Stimulated activated CD8-positive, alpha-beta memory T cell treated with anti-CD3 and anti-CD28 coated beads, Interleukin-4, amount 100 ng/mL, for 24 hours (primary cell): ENCODE results near the gene CAMKK1.
A peak's percentile ranks its signal among the peaks of the same experiment; 100 is the strongest.
"Not testable (repeated sequence)": the region's sequence is repeated elsewhere in the genome, so short reads cannot be mapped to it uniquely, and the experiment has no call there.

Experiments used
- DNase-seq: peaks from one replicate; pipeline ENCODE4 v3.0.0-alpha.2; 2020; ENCODE audit warnings: low read depth

The CAMKK1 gene

DNA sequence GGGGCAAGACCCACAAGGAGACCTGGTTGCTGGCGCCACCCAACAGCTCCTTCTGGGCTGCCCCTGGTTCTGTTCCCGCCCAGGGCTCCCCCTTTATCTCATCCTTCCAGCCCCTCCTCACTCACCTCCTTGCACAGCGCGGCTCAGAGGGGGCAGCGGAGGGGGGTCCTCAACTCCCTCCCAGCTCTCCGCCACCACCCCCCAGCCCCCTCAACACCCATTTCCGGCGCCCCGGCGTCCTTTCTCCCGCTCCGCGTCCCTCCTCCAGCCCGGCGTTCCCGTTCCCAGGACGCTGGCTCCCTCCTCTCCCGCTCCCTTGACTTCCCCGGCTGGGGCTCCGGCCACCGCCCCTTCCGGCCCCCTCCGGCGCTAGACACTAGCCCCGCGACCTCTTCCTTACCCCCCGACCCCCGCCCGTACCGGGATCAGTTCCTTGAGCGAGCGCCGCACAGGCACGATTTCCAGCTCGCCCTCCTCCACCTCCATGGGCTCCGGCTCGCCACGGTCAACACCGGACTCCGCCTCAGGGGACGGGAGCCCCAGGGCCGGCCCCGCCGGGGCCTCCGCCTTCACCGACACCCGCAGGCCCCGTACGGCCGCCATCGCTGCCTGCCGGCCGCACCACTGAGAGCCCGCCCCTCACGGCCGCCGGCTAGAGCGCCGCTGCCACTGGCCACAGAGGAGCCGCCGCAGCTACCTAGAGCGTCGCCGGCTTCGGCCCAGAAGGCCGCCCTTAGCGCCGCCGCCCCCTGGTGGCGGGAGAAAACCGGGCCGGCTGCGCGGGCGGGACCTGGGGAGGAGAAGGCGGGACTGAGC lies 47.0 kb downstream of the CAMKK1 start, which contains the start of gene NCBP3:
Gene NCBP3, minus strand, starts transcription at position 626 of the 816 bp plus-strand sequence. Its CDS starts 23 bp downstream, at position 603.
- DNase-seq, result peak; percentile 85

DNA sequence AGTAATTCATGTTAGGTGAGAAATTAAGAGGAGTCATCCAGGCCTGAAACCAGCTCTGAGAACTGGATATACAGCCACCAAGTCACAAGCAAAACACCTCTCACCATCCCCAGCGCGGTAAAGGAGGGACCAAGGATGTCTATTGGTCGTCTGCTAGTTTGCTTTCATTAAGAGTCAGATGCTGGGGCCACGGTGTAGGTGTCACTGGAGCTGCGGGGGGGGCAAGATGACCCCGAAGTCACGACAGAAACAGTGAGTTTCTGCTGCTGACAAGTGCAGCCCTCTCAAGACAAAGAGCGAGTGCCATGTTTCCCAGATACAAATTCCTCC lies 47.6 kb downstream of the CAMKK1 start:
- DNase-seq, result peak; percentile 25

DNA sequence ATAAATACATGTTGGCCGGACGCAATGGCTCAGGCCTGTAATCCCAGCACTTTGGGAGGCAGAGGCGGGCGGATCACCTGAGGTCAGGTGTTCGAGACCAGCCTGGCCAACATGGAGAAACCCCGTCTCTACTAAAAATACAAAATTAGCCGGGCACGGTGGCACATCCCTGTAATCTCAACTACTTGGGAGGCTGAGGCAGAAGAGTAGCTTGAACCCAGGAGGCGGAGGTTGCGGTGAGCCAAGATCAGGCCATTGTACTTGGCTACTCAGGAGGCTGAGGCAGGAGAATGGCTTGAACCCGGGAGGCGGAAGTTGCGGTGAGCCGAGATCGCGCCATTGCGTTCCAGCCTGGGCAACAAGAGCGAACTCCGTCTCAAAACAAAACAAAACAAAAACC lies 48.3 kb downstream of the CAMKK1 start:
- not testable (repeated sequence) for DNase-seq

DNA sequence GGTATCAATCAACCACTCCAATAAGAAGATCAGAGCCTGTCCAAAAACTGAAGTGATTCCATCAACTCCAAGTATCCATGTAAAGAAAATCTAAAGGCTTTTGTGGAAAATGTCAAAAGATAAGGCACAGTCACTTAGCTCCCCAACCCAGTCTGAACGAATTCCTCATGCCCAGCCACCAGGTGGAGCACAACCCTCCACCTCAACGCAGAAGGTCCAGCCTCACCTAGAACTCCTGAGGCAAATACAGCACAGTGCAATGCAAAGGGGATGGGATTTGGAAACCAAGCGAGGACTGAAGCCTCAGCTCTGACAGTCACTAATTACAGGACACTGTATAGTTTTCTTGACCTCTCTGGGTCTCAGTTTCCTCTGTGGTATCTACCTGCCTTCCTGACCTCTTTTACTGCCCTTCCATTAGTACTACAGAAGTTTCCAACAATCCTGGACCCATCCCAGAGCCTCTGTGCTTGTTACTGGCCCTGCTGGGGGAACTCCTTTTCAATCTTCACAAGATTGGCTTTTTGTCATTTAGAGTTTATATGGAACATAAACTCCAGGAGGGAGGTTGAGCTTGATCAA lies 48.8 kb downstream of the CAMKK1 start:
- peak; percentile 24 for DNase-seq

DNA sequence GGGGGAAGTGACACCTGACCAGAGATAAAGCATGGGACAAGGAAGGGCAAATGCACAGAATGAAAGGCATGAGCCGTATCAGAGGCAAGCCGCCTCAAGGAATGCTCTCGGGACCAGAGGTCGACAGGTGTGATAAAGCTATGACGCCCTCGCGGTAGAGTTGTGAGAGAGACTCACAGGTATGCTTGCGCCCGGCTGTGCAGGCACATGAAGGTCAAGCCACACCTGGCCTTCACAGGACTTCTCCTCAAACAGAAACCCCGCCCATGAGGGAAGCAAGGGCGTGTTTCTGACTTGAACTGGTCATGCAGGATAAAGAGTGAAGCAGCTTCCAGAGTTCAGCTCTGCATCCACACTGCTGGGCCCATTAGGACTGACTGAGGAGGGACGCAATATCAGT lies 54.6 kb downstream of the CAMKK1 start:
- DNase-seq, result no peak

DNA sequence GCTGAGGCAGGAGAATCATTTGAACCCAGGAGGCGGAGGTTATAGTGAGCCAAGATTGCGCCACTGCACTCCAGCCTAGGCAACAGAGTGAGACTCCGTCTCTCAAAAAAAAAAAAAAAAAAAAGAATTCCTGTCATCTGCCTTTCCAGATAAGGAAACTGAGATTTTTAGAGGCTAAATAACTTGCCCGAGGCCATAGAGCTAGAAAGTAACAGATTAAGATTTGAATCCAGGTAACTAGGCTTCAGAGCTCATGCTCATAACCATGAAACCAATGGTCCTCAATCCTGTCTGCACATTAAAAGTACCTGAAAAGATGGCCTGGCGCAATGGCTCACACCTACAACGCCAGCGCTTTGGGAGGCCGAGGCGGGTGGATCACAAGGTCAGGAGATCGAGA lies 56.3 kb downstream of the CAMKK1 start:
- no peak for DNase-seq

DNA sequence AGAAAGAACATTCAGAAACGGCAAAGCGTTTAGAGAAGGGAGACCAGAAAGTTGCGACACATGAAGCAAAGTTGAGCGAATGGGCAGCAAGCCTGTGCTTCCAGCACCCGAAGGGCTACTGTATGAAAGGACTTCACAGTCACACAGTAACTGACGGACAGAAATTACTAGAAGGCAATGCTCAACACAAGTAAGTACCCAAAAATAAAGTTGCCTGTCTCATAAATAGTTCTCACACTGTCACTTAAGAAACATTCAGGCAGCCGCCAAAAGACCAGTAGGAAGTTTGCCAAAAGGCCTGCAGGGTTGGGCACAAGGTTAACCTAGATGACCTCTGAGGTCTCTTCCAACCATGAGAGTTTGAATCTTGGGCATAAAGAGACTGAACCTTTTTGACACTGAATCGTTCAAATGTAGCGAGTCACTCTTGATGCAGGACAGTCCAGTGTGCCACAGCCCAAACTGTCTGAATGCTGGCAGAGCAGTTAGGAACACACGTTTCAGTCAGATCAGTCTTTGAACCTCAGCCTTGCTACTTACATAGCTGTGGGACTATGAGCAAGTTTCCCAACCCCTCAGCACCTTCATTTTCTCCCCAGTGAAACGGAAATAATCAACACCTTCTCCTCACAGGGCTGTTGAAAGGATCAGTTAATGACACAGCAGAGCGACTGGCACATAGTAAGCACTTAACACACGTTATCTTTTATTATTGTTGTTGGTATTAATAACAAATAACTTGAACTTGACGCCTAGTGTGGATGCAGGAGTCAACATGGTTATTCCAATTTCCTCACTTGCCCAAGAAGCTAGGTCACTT lies 57.2 kb downstream of the CAMKK1 start:
- DNase-seq, result no peak

DNA sequence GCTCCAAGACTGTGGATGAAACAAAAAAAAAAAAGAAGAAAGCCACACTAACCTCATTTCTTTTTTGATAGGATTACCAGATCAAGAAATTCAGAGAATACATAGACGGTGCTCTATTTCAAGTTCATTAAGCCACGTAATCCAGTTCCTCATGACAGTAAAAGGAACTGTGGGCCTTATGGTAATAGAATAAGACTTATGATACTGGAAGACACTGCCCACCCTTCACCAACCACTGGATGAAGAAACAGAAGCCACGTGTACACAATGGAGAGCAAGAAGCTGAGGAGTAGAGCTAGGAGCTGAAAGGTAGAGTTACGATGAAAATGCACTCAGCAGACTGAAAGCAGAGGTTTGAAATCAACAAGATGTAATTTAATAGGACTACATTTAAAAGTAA lies 58.0 kb downstream of the CAMKK1 start:
- DNase-seq, result no peak

DNA sequence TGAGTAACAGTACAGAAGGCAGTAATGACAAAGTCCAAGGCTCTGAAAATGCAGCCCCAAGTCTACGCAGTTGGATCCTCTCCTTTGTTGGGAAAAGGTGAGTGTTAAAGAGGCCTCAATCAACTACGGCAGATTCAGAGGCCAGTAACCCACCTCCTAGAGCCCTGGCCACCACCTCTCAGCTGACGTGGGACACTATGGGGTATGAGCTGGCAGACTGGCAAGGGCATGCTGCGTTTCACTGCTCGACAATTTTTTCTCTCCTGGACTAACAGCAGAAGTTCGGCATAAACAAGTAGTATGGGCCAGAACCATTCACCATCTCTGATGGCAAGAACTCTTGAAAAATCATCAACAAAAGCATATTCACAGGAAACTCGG lies 64.0 kb downstream of the CAMKK1 start:
- DNase-seq, result no peak

DNA sequence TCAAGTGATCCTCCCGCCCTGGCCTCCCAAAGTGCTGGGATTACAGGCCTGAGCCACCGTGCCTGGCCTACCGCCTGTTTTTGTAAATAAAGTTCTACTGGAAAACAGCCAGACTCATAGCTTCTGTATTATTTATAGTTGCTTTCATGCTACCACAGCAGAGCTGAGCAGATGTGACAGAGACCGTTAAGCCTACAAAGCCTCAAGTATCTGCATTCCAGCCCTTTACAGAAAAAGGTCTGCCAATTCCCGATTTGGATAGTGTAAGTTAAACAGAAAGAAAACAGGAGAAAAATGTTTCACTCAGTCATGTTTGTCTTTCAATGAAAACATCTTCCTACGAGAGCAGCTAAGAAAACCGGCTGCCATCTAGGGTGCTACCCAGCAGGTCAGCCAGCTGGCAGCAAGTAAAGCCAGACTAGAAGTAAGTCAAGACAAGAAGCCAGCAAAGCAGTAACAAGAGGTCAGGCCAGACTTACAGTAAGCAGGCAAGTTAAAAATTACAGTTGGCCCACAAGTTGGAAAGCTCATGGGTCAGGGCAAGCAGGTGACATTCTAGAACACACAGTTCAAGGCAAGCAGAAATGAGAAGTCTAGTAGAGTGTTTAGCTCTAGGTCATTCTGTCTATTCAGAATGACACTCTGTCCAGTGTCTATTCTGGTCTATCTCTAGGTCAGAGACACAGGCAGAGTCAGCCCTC lies 64.6 kb downstream of the CAMKK1 start:
- no peak for DNase-seq

DNA sequence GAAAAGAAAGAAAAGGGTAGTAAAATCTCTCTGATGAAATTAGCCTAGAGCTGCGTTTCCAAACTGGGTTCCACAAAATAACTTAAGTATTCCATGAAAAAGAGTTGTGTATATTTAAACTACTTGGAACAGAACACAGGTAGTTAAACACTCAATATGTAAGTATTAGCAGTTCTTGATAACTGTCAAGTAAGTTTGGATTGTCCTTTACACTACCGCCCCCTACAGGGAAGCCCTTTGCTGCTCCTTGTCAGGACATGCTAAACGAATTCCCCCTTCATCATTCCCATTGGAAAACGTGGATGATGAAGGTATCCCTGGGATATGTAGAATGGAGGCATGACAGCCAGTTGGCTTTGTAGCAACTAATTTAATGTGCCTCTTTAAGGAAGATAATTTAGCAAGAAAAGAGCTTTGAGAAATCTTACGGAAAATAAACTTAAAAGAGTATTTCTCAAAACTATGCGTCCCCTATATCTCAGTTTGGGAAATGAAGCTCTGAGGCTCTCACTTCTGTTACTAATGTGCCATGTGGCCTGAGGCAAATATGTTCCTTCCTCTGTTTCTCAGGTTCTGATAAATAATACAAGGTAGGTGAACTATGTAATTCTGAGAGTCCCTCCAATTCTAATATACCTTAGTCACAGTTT lies 65.6 kb downstream of the CAMKK1 start:
- DNase-seq, result peak; percentile 53

DNA sequence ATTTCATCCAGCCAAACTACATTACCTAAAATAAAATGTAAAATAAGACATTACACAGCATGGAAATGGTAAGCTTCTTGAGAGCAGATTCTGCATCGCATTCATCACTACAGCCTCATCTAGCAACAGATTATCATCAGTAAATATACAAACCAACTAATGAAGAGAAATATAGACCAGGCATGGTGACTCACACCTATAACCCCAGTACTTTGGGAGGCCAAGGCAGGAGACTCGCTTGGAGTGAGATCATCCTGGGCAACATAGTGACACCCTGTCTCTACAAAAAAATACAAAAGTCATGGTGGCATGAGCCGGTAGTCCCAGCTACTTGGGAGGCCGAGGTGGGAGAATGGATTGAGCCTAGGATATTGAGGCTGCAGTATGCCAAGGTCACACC lies 66.7 kb downstream of the CAMKK1 start:
- no peak for DNase-seq

DNA sequence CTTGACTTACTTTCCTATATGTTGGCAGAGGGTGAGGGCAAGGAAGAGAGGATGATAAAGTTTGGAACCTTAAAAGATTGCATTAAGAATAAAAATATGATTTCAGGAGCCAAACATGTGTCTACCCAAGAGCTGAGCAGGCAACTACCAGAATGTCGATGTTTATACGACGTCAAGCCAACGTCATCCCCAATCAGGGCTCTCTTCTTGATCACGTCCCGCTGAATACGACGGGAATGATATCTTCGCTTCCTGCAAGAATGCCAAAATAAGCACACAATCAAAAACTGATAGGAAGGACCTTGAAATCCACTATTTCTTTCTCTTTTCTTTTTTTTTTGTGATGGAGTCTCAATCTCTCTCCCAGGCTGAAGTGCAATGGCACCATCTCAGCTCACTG lies 71.8 kb downstream of the CAMKK1 start:
- no peak for DNase-seq

DNA sequence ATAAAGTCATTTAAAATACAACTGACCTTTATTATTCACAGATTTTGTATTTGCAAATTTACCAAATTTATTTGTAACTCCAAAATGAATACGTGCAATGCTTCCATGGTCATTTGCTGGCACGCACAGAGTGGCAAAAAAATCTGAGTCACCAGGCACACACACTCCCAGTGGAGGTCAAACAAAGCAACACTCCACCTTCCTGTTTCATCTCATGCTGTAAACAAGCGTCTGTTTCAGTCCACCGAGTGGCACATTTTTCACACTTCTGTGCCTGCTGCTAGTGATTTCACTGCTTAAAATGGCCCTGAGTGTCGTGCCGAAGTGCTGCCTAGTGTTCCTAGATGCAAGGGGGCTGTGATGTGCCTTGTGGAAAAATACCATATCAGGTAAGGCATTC lies 74.1 kb downstream of the CAMKK1 start:
- DNase-seq, result no peak

DNA sequence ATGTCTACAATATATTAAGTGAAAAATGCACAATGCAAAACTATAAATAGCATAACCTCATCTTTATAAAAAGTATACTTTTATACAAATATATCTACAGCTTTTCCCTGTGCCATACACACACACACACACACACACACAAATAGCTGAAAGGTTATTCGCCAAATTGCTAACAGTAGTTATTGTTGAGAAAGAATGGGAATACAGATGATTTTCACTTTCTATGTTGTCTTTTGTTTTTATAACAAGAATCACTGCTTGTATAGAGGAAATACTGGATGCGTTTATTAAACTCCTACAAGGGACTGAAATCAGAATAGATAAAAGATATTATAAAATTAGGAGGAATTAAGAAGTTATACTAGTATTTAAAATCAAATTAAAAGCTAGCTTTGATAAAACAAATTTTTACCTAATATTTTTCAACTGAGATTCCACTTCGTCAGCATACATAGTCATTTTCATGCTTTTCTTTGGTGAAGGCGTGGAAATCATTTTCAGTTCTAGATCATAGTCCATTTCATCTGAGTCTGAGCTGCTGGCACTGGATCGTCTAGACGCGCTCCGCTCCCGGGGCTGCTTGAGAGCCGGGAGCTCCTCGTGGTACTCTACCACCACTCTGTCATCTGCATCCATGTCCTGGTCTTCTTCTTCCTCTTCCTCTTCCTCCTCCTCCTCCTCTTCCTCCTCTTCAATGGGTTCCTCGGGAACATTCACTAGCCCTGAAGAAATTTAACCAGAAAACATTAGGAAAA lies 74.8 kb downstream of the CAMKK1 start:
- DNase-seq, result no peak

DNA sequence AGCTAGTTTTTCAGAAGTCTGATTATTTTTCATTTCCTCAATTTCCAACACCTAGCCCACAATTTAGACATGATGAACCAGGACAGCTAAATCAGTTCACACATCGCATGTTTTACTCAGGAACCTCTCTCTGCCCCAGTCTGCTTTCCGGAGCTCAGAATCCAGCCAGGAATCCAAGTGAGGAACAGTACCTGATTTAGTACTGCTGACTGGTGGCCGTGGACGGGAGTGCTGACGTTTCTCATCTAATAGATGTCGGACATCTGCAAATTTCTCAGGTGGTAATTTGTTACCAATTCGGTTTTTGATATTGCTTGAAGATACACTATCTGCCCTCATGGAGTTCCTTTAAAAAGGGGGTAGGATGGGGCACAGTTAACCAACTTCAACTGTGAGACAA lies 76.9 kb downstream of the CAMKK1 start:
- DNase-seq, result no peak

DNA sequence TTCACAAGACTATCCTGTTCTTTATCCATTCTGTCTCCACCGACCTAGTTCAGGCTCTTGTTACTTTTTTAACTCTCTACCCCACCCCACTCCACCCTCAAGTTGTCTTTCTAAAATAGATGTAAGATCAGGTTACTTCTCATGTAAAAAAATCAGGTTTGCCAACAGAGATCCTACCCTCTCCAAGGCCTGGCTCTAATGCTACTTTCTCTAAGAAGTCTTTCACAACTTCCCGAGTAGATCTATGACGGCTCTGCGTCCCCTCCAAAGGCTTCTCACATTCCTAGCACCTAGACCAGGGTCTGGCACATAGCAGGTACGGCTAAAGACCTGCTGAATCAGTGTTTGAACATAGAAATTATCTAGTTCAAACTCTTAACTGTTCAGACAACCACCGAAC lies 77.7 kb downstream of the CAMKK1 start:
- no peak for DNase-seq

DNA sequence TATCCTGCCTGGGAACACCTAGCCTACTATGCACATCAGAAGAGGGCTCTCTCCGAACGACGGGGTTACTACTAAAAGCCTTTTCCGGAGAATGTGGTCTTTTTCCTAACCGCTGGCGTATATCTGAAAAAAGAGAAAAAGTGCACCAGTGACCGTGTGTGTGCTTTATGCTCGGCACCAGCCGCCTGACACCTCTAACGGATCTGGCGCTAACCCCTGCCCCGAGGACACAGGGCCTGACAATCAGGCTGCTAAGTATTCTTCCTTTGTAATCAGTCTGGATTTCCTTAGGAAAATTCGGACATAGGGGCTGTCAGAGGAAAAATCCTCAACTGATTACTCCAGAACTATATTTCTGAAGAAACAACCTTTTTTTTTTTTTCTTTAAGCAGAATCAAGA lies 78.5 kb downstream of the CAMKK1 start:
- no peak for DNase-seq

DNA sequence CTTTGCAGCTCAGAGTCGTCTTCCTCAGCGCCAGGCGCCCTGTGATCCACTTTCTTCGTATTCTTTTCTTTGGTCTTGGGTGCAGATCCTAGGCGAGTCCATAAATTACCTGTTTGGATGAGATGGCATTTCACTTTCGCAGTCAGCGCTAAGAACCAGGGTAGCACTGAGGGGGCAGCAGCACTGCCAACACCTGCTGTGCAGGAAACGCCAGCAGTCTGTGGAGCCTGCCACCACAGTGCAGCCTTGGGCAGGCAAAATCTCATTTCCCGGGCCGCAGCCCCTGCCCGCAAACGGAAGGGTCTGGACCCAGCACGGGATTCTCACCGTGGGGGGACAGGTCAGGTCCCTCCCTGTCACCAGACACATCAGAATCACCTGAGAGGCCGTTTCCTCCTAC lies 79.7 kb downstream of the CAMKK1 start:
- DNase-seq, result no peak

DNA sequence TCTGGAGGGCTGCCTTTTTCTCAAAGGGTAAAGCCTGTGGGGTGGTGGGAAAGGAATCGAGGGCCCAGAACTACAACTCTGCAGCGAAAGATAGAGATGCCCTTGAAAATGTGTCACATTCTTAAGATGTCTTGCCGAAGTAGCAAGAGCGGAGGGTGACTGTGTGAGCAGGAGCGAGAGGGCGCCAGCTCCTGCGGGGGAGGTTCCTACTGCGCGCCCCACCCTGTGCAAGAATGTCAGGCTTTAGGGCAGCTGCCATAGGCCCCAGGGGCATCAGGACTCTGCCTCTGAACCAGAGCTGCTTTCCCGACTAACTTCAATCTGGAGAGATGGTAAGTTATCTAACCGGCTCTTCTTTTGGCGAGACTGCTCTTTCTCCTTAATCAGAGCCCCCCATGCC lies 80.1 kb downstream of the CAMKK1 start:
- DNase-seq, result no peak

DNA sequence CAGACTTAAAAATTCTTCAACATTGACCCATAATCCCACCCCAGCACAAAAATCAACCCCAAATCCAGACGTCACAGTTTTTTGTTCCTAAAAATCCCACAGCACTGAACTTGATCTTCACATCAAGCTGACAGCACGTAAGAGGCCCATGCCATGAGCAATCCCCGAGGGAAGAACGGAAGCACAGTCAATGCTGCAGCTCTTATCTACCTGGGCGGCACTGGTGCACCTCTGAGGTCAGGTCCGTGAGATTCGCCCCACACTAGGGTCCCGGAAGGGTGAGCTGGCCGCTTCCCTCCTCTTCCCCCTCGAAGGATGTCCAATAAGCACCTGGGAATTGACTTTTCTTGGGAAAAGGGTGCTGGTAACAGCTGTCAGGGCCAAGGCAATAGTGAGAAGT lies 80.6 kb downstream of the CAMKK1 start:
- DNase-seq, result no peak
